Measurements from ENCODE around the gene ATL2.
"Not testable (repeated sequence)": the region's sequence is repeated elsewhere in the genome, so short reads cannot be mapped to it uniquely, and the experiment has no call there.

Gene ATL2

GRCh38 chr2:38336621-38337020, 40.5 kb downstream of the ATL2 start:
- in situ Hi-C loops (cut with HindIII; ENCODE audit: low sequenced_read_pairs): no loop called here

GRCh38 chr2:38330754-38331153, 46.3 kb downstream of the ATL2 start:
- in situ Hi-C loops (cut with HindIII; ENCODE audit: low sequenced_read_pairs): no loop called here

GRCh38 chr2:38327580-38327979, 49.5 kb downstream of the ATL2 start:
- in situ Hi-C loops (cut with HindIII; ENCODE audit: low sequenced_read_pairs): no loop called here

- in situ Hi-C loops (cut with HindIII; ENCODE audit: low sequenced_read_pairs): no loop called here
These were observed 53.5 kb downstream of the ATL2 start for GRCh38 chr2:38323623-38324022.

GRCh38 chr2:38322224-38322914, 54.7 kb downstream of the ATL2 start:
- in situ Hi-C loops (cut with HindIII; ENCODE audit: low sequenced_read_pairs): no loop called here

GRCh38 chr2:38319240-38319639, 57.8 kb downstream of the ATL2 start:
- in situ Hi-C loops (cut with HindIII; ENCODE audit: low sequenced_read_pairs): not testable (repeated sequence)

- in situ Hi-C loops (cut with HindIII; ENCODE audit: low sequenced_read_pairs): no loop called here
These were observed 59.3 kb downstream of the ATL2 start for GRCh38 chr2:38317725-38318124.

GRCh38 chr2:38315707-38316333, 61.3 kb downstream of the ATL2 start:
- in situ Hi-C loops (cut with HindIII; ENCODE audit: low sequenced_read_pairs): no loop called here

- in situ Hi-C loops (cut with HindIII; ENCODE audit: low sequenced_read_pairs): no loop called here
These were observed 68.3 kb downstream of the ATL2 start for GRCh38 chr2:38308821-38309220.

- in situ Hi-C loops (cut with HindIII; ENCODE audit: low sequenced_read_pairs): no loop called here
These were observed 74.9 kb downstream of the ATL2 start for GRCh38 chr2:38301969-38302702.

- in situ Hi-C loops (cut with HindIII; ENCODE audit: low sequenced_read_pairs): no loop called here
These were observed 75.6 kb downstream of the ATL2 start for GRCh38 chr2:38301340-38301968.

- in situ Hi-C loops (cut with HindIII; ENCODE audit: low sequenced_read_pairs): no loop called here
These were observed 78.5 kb downstream of the ATL2 start for GRCh38 chr2:38298539-38298938.

- in situ Hi-C loops (cut with HindIII; ENCODE audit: low sequenced_read_pairs): no loop called here
These were observed 80.8 kb downstream of the ATL2 start for GRCh38 chr2:38296197-38296780.

GRCh38 chr2:38294597-38294996, 82.5 kb downstream of the ATL2 start:
- in situ Hi-C loops (cut with HindIII; ENCODE audit: low sequenced_read_pairs): no loop called here

GRCh38 chr2:38293152-38293865, 83.8 kb downstream of the ATL2 start:
- in situ Hi-C loops (cut with HindIII; ENCODE audit: low sequenced_read_pairs): no loop called here

GRCh38 chr2:38290332-38290731, 86.7 kb downstream of the ATL2 start:
- in situ Hi-C loops (cut with HindIII; ENCODE audit: low sequenced_read_pairs): no loop called here

- in situ Hi-C loops (cut with HindIII; ENCODE audit: low sequenced_read_pairs): no loop called here
These were observed 92.1 kb downstream of the ATL2 start for GRCh38 chr2:38284971-38285370.

- in situ Hi-C loops (cut with HindIII; ENCODE audit: low sequenced_read_pairs): no loop called here
These were observed 95.9 kb downstream of the ATL2 start for GRCh38 chr2:38281095-38281742.

- in situ Hi-C loops (cut with HindIII; ENCODE audit: low sequenced_read_pairs): no loop called here
These were observed 97.9 kb downstream of the ATL2 start for GRCh38 chr2:38279201-38279600.

- in situ Hi-C loops (cut with HindIII; ENCODE audit: low sequenced_read_pairs): not testable (repeated sequence)
These were observed 99.0 kb downstream of the ATL2 start for GRCh38 chr2:38278117-38278438.

Data from endothelial cell of hepatic sinusoid (primary cell).